SK-N-MC (cell line): ENCODE results near the gene NIPAL3.
"Not testable (repeated sequence)": the region's sequence is repeated elsewhere in the genome, so short reads cannot be mapped to it uniquely, and the experiment has no call there.

Experiments used
- DNase-seq: peaks from one replicate; pipeline ENCODE4 v3.0.0-alpha.2; 2011; ENCODE audit warnings: low read depth, low spot score
- H3K27ac ChIP-seq: fragments of 200-600 bp; sonication (generic); 2 replicates; pipeline ENCODE4 v1.5.1; 2016; ENCODE audit warnings: mixed run types
- H3K36me3 ChIP-seq: fragments of 200-600 bp; sonication (generic); 2 replicates; pipeline ENCODE4 v1.6.1; 2017; ENCODE audit warnings: antibody characterized with exemption, low read length, mixed read lengths; ENCODE audit not compliant: insufficient read depth
- H3K4me3 ChIP-seq: fragments of 200-600 bp; sonication (generic); 2 replicates; pipeline ENCODE4 v1.5.1; 2016
- H3K9ac ChIP-seq: fragments of 200-600 bp; sonication (generic); 2 replicates; pipeline ENCODE4 v1.8.0; 2017; ENCODE audit warnings: mixed run types, mixed read lengths; ENCODE audit not compliant: insufficient read length
- H3K9me3 ChIP-seq: fragments of 200-600 bp; sonication (generic); 2 replicates; pipeline ENCODE4 v1.6.1; 2017; ENCODE audit warnings: low read depth, mild to moderate bottlenecking, antibody characterized with exemption, low read length, moderate library complexity, mixed read lengths
- EZH2 ChIP-seq: fragments of 200-600 bp; sonication (generic); IDR thresholded peaks from one replicate; pipeline ENCODE4 v1.6.1; 2017; ENCODE audit warnings: antibody characterized with exemption
- FOXP2 ChIP-seq: optimal IDR thresholded peaks from 2 replicates; pipeline ENCODE3; 2011; ENCODE audit warnings: mild to moderate bottlenecking, moderate library complexity; ENCODE audit not compliant: insufficient read depth; ENCODE audit errors: extremely low read length, control extremely low read depth
- POLR2AphosphoS5 ChIP-seq: IDR thresholded peaks from 2 replicates; pipeline ENCODE4 v1.6.1; 2012; ENCODE audit warnings: mild to moderate bottlenecking, low read depth, low read length, borderline replicate concordance

NIPAL3 gene

GRCh38 chr1:24516506-24516905, 100.9 kb downstream of the NIPAL3 start:
- no peaks in the 10 kb centered on the region for H3K9me3 ChIP-seq
- no peak overlapping the region for H3K9ac ChIP-seq
- DNase-seq = no peak
- peaks cover 8% of the 10 kb centered on the region; the same call in 1 of the 2 replicates for H3K36me3 ChIP-seq
- H3K27ac ChIP-seq = no peak overlapping the region
- TF ChIP-seq EZH2 (no peak), POLR2AphosphoS5 (no peak), FOXP2 (no peak)
- no peak overlapping the region for H3K4me3 ChIP-seq

- no peak overlapping the region for H3K4me3 ChIP-seq
- no peak for TF ChIP-seq POLR2AphosphoS5
- TF ChIP-seq EZH2 = no peak
- no peak for TF ChIP-seq FOXP2
- DNase-seq = no peak
- no peaks in the 10 kb centered on the region for H3K9me3 ChIP-seq
- peaks cover 8% of the 10 kb centered on the region; the same call in 1 of the 2 replicates for H3K36me3 ChIP-seq
- no peak overlapping the region for H3K27ac ChIP-seq
- no peak overlapping the region for H3K9ac ChIP-seq
Measured at GRCh38 chr1:24517898-24518297, 102.3 kb downstream of the NIPAL3 start.

- not testable (repeated sequence) for H3K36me3 ChIP-seq, H3K9me3 ChIP-seq, H3K27ac ChIP-seq, DNase-seq, H3K9ac ChIP-seq, H3K4me3 ChIP-seq
Measured at GRCh38 chr1:24520282-24520681, 104.7 kb downstream of the NIPAL3 start.
